ENCODE measurements around the gene MAGEE2.
"Not testable (repeated sequence)": the region's sequence is repeated elsewhere in the genome, so short reads cannot be mapped to it uniquely, and the experiment has no call there.

The MAGEE2 gene

GRCh38 chrX:75784680-75785491, at the start of gene MAGEE2:
Gene MAGEE2 (minus strand): TSS chrX:75785254. CDS start chrX:75785051, 203 bp downstream.
- no peak for TF ChIP-seq CTCF (IDR thresholded peaks at IDR 0.05; ENCODE audit: low read length, missing control alignments)
- H3K4me3 ChIP-seq (replicated peaks; ENCODE audit: low read depth, low read length): no peak within 1 kb of the TSS
- DNase-seq (ENCODE audit: low read depth): no peak

GRCh38 chrX:75786290-75786689, 1.2 kb upstream of the MAGEE2 start:
- H3K4me3 ChIP-seq (replicated peaks; ENCODE audit: low read depth, low read length): no peak overlapping the region
- no peak for DNase-seq (ENCODE audit: low read depth)
- TF ChIP-seq CTCF (IDR thresholded peaks at IDR 0.05; ENCODE audit: low read length, missing control alignments): no peak

- no peak for DNase-seq (ENCODE audit: low read depth)
- H3K4me3 ChIP-seq (replicated peaks; ENCODE audit: low read depth, low read length): no peak overlapping the region
- no peak for TF ChIP-seq CTCF (IDR thresholded peaks at IDR 0.05; ENCODE audit: low read length, missing control alignments)
Observed at GRCh38 chrX:75781611-75782010, 3.4 kb downstream of the MAGEE2 start.

- DNase-seq (ENCODE audit: low read depth): not testable (repeated sequence)
Observed at GRCh38 chrX:75768063-75768462, 17.0 kb downstream of the MAGEE2 start.

GRCh38 chrX:75748431-75748830, 36.6 kb downstream of the MAGEE2 start:
- DNase-seq (ENCODE audit: low read depth): no peak
- no peak overlapping the region for H3K4me3 ChIP-seq (replicated peaks; ENCODE audit: low read depth, low read length)
- TF ChIP-seq CTCF (IDR thresholded peaks at IDR 0.05; ENCODE audit: low read length, missing control alignments): no peak

More at GRCh38 chrX:75768063-75768462, 17.0 kb downstream of the MAGEE2 start:
- H3K4me3 ChIP-seq (replicated peaks; ENCODE audit: low read depth, low read length): not testable (repeated sequence)

GRCh38 chrX:75746891-75747639, 38.0 kb downstream of the MAGEE2 start:
- peak overlapping the region; percentile 61 for H3K4me3 ChIP-seq (replicated peaks; ENCODE audit: low read depth, low read length)
- peak; percentile 11 for DNase-seq (ENCODE audit: low read depth)
- TF ChIP-seq CTCF (IDR thresholded peaks at IDR 0.05; ENCODE audit: low read length, missing control alignments): no peak
